T-helper 9 cell (primary cell): ENCODE results near the gene MALRD1.

Experiments used
- DNase-seq: peaks from one replicate; pipeline ENCODE4 v3.0.0-alpha.2; 2020

The MALRD1 gene

DNA sequence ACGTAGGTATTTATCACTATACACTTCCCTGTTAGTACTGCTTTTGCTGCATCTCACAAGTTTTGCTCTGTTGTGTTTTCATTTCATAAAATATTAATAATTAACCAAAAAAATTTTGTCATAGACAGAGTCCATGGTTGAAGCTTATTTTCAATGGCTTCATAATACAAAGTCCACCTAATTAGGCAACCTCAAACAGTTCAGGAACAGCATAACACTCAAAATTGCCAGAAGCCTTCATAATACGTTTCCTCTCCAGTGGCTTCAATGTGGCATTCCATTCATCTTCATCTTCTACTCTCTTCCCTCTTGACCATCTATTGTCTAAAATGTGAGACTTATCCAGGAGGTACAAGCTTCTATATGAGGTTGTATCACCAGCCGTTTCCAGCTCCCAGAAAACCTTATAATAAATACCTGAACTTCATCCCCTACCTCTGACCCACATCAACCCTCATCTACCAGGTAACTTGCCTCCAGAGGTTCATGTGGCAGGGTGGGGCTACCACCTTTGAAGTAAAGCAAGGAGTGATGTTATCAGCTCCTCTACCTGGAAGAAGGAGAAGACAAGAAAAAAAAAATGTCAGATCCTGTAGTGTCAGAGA is 337.3 kb downstream of the MALRD1 start:
- no peak for DNase-seq

- no peak for DNase-seq
These were observed 360.3 kb downstream of the MALRD1 start for GRCh38 chr10:19408924-19409323.

DNA sequence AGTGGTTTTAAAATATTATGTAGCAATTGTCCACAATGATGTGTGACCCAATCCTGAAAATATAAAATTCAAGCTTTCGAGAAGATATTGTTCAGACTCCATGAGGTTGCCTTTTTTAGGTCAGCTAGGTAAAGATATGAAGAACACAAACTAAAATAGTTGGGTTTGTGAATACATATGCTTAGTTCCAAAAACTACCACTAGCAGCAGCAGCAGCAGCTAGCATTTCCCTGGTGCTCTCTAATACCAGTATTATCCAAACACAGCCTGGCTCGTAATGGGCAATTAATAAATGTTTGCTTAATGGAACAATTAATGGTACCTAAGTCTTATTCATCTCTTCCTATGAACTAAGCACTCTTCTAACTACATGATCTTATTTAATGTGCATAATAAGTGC is 362.5 kb downstream of the MALRD1 start:
- DNase-seq: no peak

- no peak for DNase-seq
These were observed 363.9 kb downstream of the MALRD1 start for GRCh38 chr10:19412531-19412930.

GRCh38 chr10:19416164-19416563 is 367.6 kb downstream of the MALRD1 start:
- DNase-seq: no peak

GRCh38 chr10:19417740-19418139 is 369.1 kb downstream of the MALRD1 start:
- no peak for DNase-seq

GRCh38 chr10:19421674-19422073 is 373.1 kb downstream of the MALRD1 start:
- DNase-seq: no peak

DNA sequence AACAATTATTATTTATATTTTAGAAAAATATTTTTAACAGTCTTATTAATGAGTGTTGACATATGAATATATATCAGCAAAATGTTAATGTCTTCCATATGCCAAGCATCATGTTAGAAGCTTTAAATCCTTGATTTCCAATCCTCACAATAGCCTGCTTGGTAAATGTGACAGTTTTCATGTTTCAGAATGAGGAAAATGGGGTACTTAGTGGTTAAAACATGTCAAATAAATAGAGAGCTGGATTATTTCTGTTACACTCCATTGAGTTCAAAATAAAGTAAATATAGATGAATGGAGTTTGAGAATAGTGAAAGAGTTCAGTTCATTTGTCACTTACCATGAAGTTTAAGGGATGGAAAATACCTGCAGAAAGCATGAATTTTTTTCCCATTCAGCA is 377.4 kb downstream of the MALRD1 start:
- no peak for DNase-seq

DNA sequence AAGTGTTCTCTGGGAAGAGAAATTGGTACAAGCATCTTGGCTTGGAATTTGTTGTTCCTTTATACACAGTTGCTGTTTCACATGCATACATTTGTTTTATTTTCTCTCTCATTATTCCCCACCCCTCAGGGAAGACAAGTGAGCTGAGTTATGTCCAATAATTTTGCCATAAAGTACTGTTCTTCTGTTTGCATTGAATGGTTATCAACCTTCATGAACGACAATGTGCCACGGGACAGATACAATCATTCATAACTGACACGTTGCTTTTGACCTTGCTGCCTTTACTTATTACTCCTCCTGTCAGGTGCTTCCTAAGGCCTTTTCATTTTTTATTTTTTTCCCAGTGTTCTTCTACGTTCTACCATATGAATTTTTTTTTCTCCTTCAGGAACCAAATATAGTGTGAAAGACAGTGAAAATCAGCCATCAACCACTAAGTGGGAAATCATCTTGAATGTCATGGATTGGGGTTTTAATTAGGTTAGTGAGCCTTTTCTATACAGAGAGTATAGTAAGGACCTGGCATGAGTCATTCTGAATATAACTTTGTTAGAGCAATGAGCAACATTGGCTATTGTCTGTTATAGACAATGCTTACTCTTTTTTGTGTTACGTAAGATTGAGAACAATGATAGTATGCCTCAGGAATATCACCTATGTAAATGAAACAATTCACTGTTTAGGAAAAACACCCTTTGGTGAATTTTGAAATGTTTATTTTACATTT is 383.2 kb downstream of the MALRD1 start:
- DNase-seq: no peak

DNA sequence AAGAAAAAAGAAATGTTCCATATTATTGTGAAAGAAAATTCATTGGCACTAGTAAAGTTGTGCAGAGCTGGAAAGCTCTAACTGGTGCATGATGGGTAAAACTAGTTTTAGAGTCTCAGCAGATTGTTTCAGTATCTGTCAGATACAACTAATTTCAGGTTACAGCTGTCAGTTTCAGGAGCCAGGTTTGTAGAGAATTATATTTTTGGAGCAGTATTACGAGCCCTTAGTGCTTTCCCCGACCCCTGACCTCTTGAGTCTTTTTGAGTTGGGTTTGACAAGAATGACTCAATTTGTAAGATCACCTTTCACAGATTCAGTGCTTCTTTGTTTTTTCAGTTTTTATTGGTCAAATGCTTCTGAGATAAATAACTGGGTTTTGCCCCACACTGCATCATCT is 401.3 kb downstream of the MALRD1 start:
- DNase-seq: no peak

DNA sequence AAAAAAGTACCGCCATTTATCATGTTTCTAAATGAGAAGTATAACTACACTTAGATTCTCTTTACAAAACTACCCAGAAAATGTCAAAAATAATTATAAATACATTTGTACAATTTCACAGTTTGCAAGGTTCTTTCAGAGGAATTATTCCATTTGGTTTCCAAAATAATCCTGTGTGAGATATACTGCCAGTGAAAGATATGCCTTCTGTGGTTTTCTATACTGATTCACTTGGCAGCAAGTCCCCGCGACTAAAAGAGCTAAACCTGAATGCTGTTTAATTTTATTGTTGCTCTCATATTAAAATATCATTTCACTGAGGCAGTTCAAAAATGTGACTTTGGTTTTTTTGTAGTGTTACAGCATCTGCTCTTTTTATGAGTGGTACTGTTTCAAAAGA is 402.8 kb downstream of the MALRD1 start:
- DNase-seq: no peak

DNA sequence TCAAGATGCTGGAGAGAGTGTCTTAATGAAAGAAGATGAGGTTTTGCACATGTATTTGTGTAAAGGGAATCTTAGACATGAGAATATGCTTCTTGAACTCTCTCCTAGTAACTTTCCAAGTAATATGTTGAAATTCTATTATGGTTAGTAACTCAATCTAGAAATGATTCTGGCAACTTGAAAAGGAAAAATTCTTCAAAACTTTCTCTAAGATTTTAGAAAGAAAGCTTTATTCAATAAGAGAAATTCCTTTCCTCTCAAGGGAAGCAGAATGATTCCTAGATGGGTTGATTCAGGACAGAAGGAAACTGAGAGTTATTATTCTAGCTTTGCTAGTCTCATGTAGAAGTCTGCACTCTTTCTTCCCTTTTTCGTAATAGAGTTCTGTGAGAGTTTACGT is 403.3 kb downstream of the MALRD1 start:
- DNase-seq: no peak

DNA sequence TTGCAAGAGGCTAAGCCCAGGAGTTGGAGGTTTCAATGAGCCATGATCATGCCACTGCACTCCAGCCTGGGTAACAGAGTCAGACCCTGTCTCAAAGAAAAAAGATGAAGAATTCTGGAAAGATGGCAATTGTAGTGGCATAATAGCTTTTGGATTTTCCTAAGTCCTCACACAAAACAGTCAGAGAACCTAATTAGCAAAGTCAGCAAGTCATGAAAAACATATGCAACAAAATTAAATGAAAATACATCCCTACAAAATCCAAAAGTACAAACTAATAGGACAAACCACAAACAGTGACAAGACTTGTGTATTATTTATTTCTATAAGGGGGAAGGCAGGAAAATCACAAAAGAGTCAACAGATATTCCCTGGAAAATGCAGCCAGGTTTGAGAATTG is 405.4 kb downstream of the MALRD1 start:
- DNase-seq: no peak

DNA sequence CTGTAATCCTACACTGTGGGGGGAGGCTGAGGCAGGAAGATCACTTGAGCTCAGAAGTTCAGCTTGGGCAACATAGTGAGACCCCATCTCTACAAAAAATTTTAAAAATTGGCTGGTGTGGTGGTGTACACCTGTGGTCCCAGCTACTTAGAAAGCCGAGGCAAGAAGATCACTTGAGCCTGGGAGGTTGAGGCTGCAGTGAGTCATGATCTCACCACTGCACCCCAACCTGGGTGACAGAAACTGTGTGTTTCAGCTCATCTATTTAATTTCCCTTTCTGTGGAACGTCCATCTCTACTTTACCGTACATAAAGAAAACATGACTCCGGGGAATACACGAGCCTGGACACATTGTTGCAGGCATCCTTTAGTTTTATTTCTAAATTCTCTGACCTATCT is 413.0 kb downstream of the MALRD1 start:
- no peak for DNase-seq

DNA sequence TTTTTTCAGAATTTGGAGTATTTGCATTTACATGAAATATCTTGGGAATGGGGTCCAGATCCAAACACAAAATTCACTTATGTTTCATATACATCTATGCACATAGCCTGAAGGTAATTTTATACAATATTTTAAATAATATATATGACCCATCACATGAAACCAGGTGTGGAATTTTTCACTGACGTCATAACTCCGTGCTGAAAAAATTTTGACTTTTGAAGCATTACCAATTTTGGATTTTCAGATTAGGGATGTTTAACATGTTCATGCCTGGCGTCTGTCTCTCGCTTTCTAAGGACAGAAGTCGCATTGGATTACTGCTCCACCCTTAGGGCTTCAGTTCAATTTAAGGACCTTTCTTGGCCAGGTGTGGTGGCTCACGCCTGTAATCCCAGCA is 418.1 kb downstream of the MALRD1 start:
- no peak for DNase-seq

- no peak for DNase-seq
These were observed 419.8 kb downstream of the MALRD1 start for GRCh38 chr10:19468413-19468812.

GRCh38 chr10:19469521-19469920 is 420.9 kb downstream of the MALRD1 start:
- no peak for DNase-seq

GRCh38 chr10:19479854-19480253 is 431.3 kb downstream of the MALRD1 start:
- no peak for DNase-seq

DNA sequence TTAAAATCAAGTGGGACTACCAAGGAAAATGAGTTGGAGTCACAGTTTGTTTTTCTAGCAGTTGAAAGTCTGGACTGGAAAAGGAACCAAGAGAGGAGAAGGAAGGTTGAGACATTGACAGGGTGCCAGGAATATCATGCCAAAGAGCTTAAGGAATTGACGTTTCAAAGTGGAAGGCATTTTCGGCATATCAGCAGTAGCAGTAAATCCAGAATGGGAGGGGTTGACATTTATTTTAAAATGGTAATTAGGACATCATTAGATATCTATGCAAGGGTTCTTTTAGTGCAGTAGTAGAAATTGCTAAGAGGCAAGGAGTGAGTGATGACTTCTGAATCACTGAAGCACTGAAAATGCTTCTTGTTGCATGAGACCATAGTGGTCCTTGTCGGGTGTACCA is 431.8 kb downstream of the MALRD1 start:
- no peak for DNase-seq

GRCh38 chr10:19483421-19483820 is 434.8 kb downstream of the MALRD1 start:
- no peak for DNase-seq

DNA sequence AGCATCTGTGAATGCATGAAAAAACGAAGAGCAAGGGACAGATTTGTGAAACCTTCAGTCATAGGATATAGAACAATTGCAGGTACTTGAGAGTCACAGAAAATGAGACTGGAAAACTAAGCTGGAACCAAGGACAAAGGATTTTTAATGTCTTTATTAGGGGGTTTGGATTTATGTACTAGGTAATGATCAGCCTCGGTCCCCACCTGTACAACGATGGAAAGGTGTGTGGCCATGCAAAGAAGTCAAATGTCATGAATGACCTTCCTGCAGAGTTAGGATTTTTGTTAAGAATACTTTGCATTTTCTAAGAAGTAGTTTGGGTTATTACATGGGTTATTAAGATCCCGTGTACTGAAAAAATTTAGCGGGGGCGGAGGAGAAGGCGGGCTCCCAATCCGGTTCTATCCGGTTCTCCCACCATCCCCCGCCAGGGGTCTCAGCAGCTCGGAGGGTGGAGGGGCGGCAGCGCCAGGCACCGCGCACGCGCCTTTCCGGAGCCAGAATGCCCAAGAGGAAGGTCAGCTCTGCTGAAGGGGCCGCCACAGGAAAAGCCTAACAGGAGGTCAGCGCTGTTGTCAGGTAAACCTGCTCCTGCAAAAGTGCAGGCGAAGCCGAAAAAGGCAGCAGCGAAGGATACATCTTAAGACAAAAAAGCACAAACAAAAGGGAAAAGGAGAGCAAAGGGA is 440.1 kb downstream of the MALRD1 start:
- no peak for DNase-seq

- DNase-seq: no peak
These were observed 442.6 kb downstream of the MALRD1 start for GRCh38 chr10:19491166-19491565.

- DNase-seq: no peak
These were observed 445.3 kb downstream of the MALRD1 start for GRCh38 chr10:19493917-19494316.

DNA sequence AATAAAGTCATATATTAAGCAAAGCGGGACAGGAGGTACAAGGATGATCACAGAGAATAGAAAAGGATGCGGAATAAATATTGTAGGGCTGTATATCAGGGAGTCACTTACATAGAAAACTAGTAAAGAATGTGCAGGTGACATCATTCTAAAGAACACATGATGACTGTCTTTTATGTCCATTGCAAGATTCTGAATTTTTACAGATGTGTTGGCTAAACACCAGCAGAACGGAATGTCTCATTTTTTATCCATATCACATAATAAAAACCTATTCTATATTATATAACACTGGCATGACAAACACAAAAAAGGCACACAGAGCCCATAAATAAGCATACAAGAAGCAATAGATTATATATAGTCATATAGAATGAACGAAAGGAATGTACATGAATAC is 448.4 kb downstream of the MALRD1 start:
- no peak for DNase-seq
